Stimulated activated CD4-positive, alpha-beta T cell treated with anti-CD3 and anti-CD28 coated beads, Interleukin-12 subunit alpha, Interleukin-12 subunit beta, amount 100 ng/mL, for 48 hours (primary cell): ENCODE results near the gene USE1.

Source experiments
- DNase-seq, 3 donors: peaks; one replicate each; pipeline ENCODE4 v3.0.0-alpha.2; 2020; ENCODE audit warnings: low read depth in 2 of 3, low spot score in 1 of 3

The USE1 gene

GRCh38 chr19:17205237-17206140 lies 9.7 kb upstream of the USE1 start:
- peak; percentile 30 to 38 (median 37) for DNase-seq

- DNase-seq: no peak
Measured at GRCh38 chr19:17206736-17207581, 8.2 kb upstream of the USE1 start.

- peak; percentile 41 to 52 (median 43) for DNase-seq
Measured at GRCh38 chr19:17209126-17210036, 5.8 kb upstream of the USE1 start.

GRCh38 chr19:17210296-17210695 lies 4.9 kb upstream of the USE1 start:
- no peak for DNase-seq

- DNase-seq: no peak
Measured at GRCh38 chr19:17211547-17212446, 3.4 kb upstream of the USE1 start.

GRCh38 chr19:17213334-17213733 lies 1.8 kb upstream of the USE1 start:
- no peak for DNase-seq

GRCh38 chr19:17214508-17215126 lies 540 bp upstream of the USE1 start:
- DNase-seq: no peak

GRCh38 chr19:17216058-17216670 lies 1.0 kb downstream of the USE1 start:
- no peak for DNase-seq

GRCh38 chr19:17219286-17219685 lies 4.1 kb downstream of the USE1 start:
- DNase-seq: no peak

- no peak for DNase-seq
Measured at GRCh38 chr19:17220207-17220758, 5.1 kb downstream of the USE1 start.

- no peak for DNase-seq
Measured at GRCh38 chr19:17225053-17225452, 9.9 kb downstream of the USE1 start.

- peak; percentile 94 to 97 (median 95) for DNase-seq
Measured at GRCh38 chr19:17226002-17226933, 11.1 kb downstream of the USE1 start, which contains the start of gene OCEL1. TSS of gene OCEL1 (plus strand) at chr19:17226226. CDS start at chr19:17226248, 22 bp downstream.

- DNase-seq: no peak
Measured at GRCh38 chr19:17227798-17228367, 12.7 kb downstream of the USE1 start.

GRCh38 chr19:17229890-17230289 lies 14.7 kb downstream of the USE1 start:
- DNase-seq: no peak

- no peak for DNase-seq
Measured at GRCh38 chr19:17232258-17232657, 17.1 kb downstream of the USE1 start.

GRCh38 chr19:17234911-17235299 lies 19.7 kb downstream of the USE1 start:
- peak; percentile 34 to 71 (median 70) for DNase-seq

- DNase-seq: peak; percentile 39 to 64 (median 45)
Measured at GRCh38 chr19:17235300-17235970, 20.3 kb downstream of the USE1 start.
